Esophagus muscularis mucosa (tissue), 4 donors: Measurements from ENCODE around the gene MEF2C. TPM values are rescaled to one million over a fixed set of nuclear protein-coding genes. Genes with fewer than 3 reads are reported as not detected.

ENCODE experiments used
- DNase-seq: peaks from one replicate; pipeline ENCODE4 v3.0.0-alpha.2; 2017; ENCODE audit errors: extremely low spot score
- H3K27ac ChIP-seq, 4 donors: fragments of 200-600 bp; sonication (generic); replicated peaks in 1 of 4; 1 replicate in 3 of 4; 2 replicates in 1 of 4; pipeline ENCODE4 v1.5.1; 2016 to 2019; ENCODE audit warnings: mild to moderate bottlenecking in 1 of 4
- H3K27me3 ChIP-seq, 4 donors: fragments of 200-600 bp; sonication (generic); one replicate each; pipeline versions ENCODE4 v1.5.1 to v1.6.0; 2016 to 2019
- H3K36me3 ChIP-seq, 4 donors: fragments of 200-600 bp; sonication (generic); one replicate each; pipeline ENCODE4 v1.5.1; 2016 to 2019
- H3K4me1 ChIP-seq, 4 donors: fragments of 200-600 bp; sonication (generic); one replicate each; pipeline ENCODE4 v1.5.1; 2016 to 2019
- H3K4me3 ChIP-seq, 4 donors: fragments of 200-600 bp; sonication (generic); 1 replicate in 2 of 4; 2 replicates in 2 of 4; pipeline ENCODE4 v1.5.1; 2016 to 2019; ENCODE audit warnings: mild to moderate bottlenecking in 4 of 4, moderate library complexity in 1 of 4
- H3K9me3 ChIP-seq, 4 donors: fragments of 200-600 bp; sonication (generic); 1 replicate in 3 of 4; 2 replicates in 1 of 4; pipeline ENCODE4 v1.5.1; 2016 to 2019
- CTCF ChIP-seq, 3 experiments: fragments of 200-600 bp in 2 of 3; fragments of 450-650 bp in 1 of 3; sonication (generic) in 2 of 3; IDR thresholded peaks; one replicate each; pipeline ENCODE4 v1.5.1; 2017 to 2019; ENCODE audit warnings: antibody characterized with exemption in 3 of 3, mild to moderate bottlenecking in 2 of 3, moderate library complexity in 1 of 3
- EP300 ChIP-seq: sonication (generic); formaldehyde crosslinking; IDR thresholded peaks from one replicate; pipeline ENCODE4 v1.6.1; 2017; ENCODE audit warnings: antibody characterized with exemption
- POLR2A ChIP-seq: fragments of 450-650 bp; IDR thresholded peaks from one replicate; pipeline ENCODE4 v1.6.1; 2017; ENCODE audit warnings: antibody characterized with exemption, moderate library complexity, mild to moderate bottlenecking, low read depth
- POLR2AphosphoS5 ChIP-seq, 2 donors: sonication (generic); formaldehyde crosslinking; IDR thresholded peaks; one replicate each; pipeline ENCODE4 v1.6.1; 2017; ENCODE audit warnings: antibody characterized with exemption in 2 of 2
- WGBS: methylation state at CpG from one replicate; pipeline ENCODE4 v1.1.5; 2018; 5-methylcytosine and 5-hydroxymethylcytosine counted together
- intact Hi-C: fragments of 100-400 bp; cut with DNase I; formaldehyde crosslinking; loops from one replicate; pipeline ENCODE4 v1.15.1; 2023
- total RNA-seq, 4 donors: library from RNA; depleted of rRNA; stranded (reverse); fragments of >200 nt; gene quantifications; one replicate each; pipeline versions ENCODE4 v1.1.0 to v1.2.1, GENCODE V29; 2016

Gene MEF2C
- total RNA-seq, 4 donors from 2014 or later: 20.8 to 34.3 (median 29.0) TPM

- H3K4me3 ChIP-seq: no peak overlapping the region
- TF ChIP-seq CTCF (IDR thresholded peaks at IDR 0.05) (no peak), POLR2A (no peak), EP300 (no peak), POLR2AphosphoS5 (IDR thresholded peaks at IDR 0.05) (no peak)
- no peaks in the 10 kb centered on the region for H3K27me3 ChIP-seq
- no peak for DNase-seq
- peak overlapping the region in 3 of 4 donors; percentile 15 to 47 (median 30) for H3K27ac ChIP-seq
- no peaks in the 10 kb centered on the region for H3K9me3 ChIP-seq
- H3K4me1 ChIP-seq: peaks cover 0 to 31% (median 18%) of the 10 kb centered on the region in 4 donors
- peaks cover 0 to 3% (median 0%) of the 10 kb centered on the region in 4 donors for H3K36me3 ChIP-seq
- intact Hi-C loops: no loop called here
Observed at GRCh38 chr5:88815050-88815789, 67.8 kb downstream of the MEF2C start.

GRCh38 chr5:88813805-88814575, 69.0 kb downstream of the MEF2C start:
- intact Hi-C loops: no loop called here
- H3K27me3 ChIP-seq: no peaks in the 10 kb centered on the region
- TF ChIP-seq POLR2AphosphoS5 (IDR thresholded peaks at IDR 0.05): no peak
- no peak for TF ChIP-seq CTCF (IDR thresholded peaks at IDR 0.05)
- TF ChIP-seq EP300: no peak
- no peak for TF ChIP-seq POLR2A
- H3K36me3 ChIP-seq: peaks cover 0 to 3% (median 0%) of the 10 kb centered on the region in 4 donors
- H3K4me1 ChIP-seq: peaks cover 0 to 31% (median 13%) of the 10 kb centered on the region in 4 donors
- WGBS: 75% methylated on average over 17 of the region's 17 CpGs
- H3K4me3 ChIP-seq: no peak overlapping the region
- H3K27ac ChIP-seq: peak overlapping the region; percentile 4 to 47 (median 27)
- no peaks in the 10 kb centered on the region for H3K9me3 ChIP-seq
- no peak for DNase-seq

DNA sequence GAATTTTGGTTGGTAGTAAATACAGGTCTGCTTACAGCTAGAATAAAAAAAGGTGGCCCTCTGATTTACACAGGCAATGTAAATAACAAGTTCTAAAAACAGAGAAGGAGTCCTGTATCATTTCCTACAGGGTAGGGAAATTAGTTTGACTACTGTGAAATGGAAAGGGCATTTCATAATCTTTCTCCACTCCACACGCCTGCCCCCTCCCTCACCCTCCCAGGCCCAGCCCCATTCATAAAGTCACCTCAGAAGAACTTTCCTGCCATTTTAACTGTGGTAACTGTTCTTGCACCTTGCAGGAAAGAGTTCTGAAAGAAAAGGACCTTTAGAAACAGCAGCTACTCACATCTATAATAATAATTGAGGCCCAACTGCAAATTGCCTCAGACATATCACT, 69.7 kb downstream of the MEF2C start:
- intact Hi-C loops: no loop called here
- TF ChIP-seq EP300 (no peak), POLR2AphosphoS5 (IDR thresholded peaks at IDR 0.05) (no peak), POLR2A (no peak), CTCF (IDR thresholded peaks at IDR 0.05) (no peak)
- Histone ChIP-seq H3K36me3 (peaks cover 0 to 3% (median 0%) of the 10 kb centered on the region in 4 donors), H3K27ac (no peak overlapping the region), H3K4me3 (no peak overlapping the region), H3K9me3 (no peaks in the 10 kb centered on the region), H3K4me1 (peaks cover 0 to 28% (median 13%) of the 10 kb centered on the region in 4 donors), H3K27me3 (no peaks in the 10 kb centered on the region)
- no peak for DNase-seq
- 79% methylated on average over 1 of the region's 1 CpG for WGBS

DNA sequence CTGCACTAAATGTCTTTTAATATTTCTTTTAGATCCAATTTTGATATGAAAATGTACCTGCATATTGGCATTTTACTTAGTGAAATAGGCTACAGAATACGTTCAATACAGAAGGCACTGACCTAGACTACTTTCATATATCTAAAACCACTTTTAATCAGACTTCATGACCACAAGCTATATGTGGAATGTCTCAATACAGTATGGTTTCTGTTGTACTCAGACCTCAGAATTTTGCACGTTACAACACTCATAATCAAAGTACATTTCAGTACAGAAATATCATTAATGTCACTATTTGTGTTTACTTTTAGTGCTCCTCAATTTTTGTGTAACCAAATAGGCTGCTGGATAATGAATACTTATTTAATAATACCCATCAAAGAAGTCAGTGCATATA, 74.8 kb downstream of the MEF2C start:
- 89% methylated on average over 2 of the region's 2 CpGs for WGBS
- intact Hi-C loops: no loop called here

More for the DNA sequence above, 74.8 kb downstream of the MEF2C start:
- Histone ChIP-seq H3K4me1 (peaks cover 0 to 6% (median 3%) of the 10 kb centered on the region in 4 donors), H3K9me3 (no peaks in the 10 kb centered on the region), H3K27me3 (no peaks in the 10 kb centered on the region), H3K27ac (no peak overlapping the region), H3K36me3 (peaks cover 0 to 16% (median 10%) of the 10 kb centered on the region in 4 donors), H3K4me3 (no peak overlapping the region)
- DNase-seq: no peak
- no peak for TF ChIP-seq CTCF (IDR thresholded peaks at IDR 0.05)
- TF ChIP-seq POLR2AphosphoS5 (IDR thresholded peaks at IDR 0.05): no peak
- TF ChIP-seq POLR2A: no peak
- TF ChIP-seq EP300: no peak
